Panc1 (cell line): ENCODE data around the gene HIGD2B.
"Not testable (repeated sequence)": the region's sequence is repeated elsewhere in the genome, so short reads cannot be mapped to it uniquely, and the experiment has no call there.

ENCODE experiments used
- CTCF ChIP-seq: fragments of 450-650 bp; IDR thresholded peaks from 2 replicates; pipeline ENCODE4 v1.5.1; 2017; ENCODE audit warnings: mild to moderate bottlenecking
- POLR2AphosphoS5 ChIP-seq: IDR thresholded peaks from 2 replicates; pipeline ENCODE4 v1.6.1; 2012; ENCODE audit warnings: mild to moderate bottlenecking, low read depth, low read length, moderate library complexity
- SIN3A ChIP-seq: IDR thresholded peaks from 2 replicates; pipeline ENCODE4 v1.6.1; 2012; ENCODE audit warnings: low read depth, mild to moderate bottlenecking, low read length, moderate library complexity, borderline replicate concordance; ENCODE audit not compliant: insufficient read depth

- TF ChIP-seq CTCF, POLR2AphosphoS5, SIN3A: not testable (repeated sequence)
Measured at GRCh38 chr15:72725851-72726250, 39.9 kb upstream of the HIGD2B start.
